ENCODE data around the gene TMEM131.

TMEM131 gene

GRCh38 chr2:98020516-98020915 is 24.8 kb upstream of the TMEM131 start:
- DNase-seq (ENCODE audit: low read depth, low spot score): no peak

- DNase-seq (ENCODE audit: low read depth, low spot score): no peak
Measured at GRCh38 chr2:98016908-98017670, 21.3 kb upstream of the TMEM131 start.

GRCh38 chr2:98015671-98016070 is 19.9 kb upstream of the TMEM131 start:
- DNase-seq (ENCODE audit: low read depth, low spot score): no peak

GRCh38 chr2:98014379-98014778 is 18.6 kb upstream of the TMEM131 start:
- no peak for DNase-seq (ENCODE audit: low read depth, low spot score)

GRCh38 chr2:98013407-98014042 is 17.8 kb upstream of the TMEM131 start:
- no peak for DNase-seq (ENCODE audit: low read depth, low spot score)

GRCh38 chr2:98012561-98012991 is 16.8 kb upstream of the TMEM131 start:
- DNase-seq (ENCODE audit: low read depth, low spot score): no peak

- DNase-seq (ENCODE audit: low read depth, low spot score): no peak
Measured at GRCh38 chr2:98009887-98010760, 14.4 kb upstream of the TMEM131 start.

GRCh38 chr2:98008415-98008814 is 12.7 kb upstream of the TMEM131 start:
- no peak for DNase-seq (ENCODE audit: low read depth, low spot score)

- no peak for DNase-seq (ENCODE audit: low read depth, low spot score)
Measured at GRCh38 chr2:98006378-98006777, 10.6 kb upstream of the TMEM131 start.

GRCh38 chr2:98004613-98005012 is 8.9 kb upstream of the TMEM131 start:
- no peak for DNase-seq (ENCODE audit: low read depth, low spot score)

GRCh38 chr2:98004047-98004446 is 8.3 kb upstream of the TMEM131 start:
- no peak for DNase-seq (ENCODE audit: low read depth, low spot score)

GRCh38 chr2:97999536-97999935 is 3.8 kb upstream of the TMEM131 start:
- DNase-seq (ENCODE audit: low read depth, low spot score): no peak

GRCh38 chr2:97998431-97999005 is 2.8 kb upstream of the TMEM131 start:
- DNase-seq (ENCODE audit: low read depth, low spot score): no peak

GRCh38 chr2:97997784-97998392 is 2.1 kb upstream of the TMEM131 start:
- DNase-seq (ENCODE audit: low read depth, low spot score): no peak

- no peak for DNase-seq (ENCODE audit: low read depth, low spot score)
Measured at GRCh38 chr2:97996679-97997078, 931 bp upstream of the TMEM131 start.

GRCh38 chr2:97995026-97995733 is 568 bp downstream of the TMEM131 start:
- DNase-seq (ENCODE audit: low read depth, low spot score): no peak

GRCh38 chr2:97994476-97994875 is 1.3 kb downstream of the TMEM131 start:
- no peak for DNase-seq (ENCODE audit: low read depth, low spot score)

- no peak for DNase-seq (ENCODE audit: low read depth, low spot score)
Measured at GRCh38 chr2:97993926-97994325, 1.8 kb downstream of the TMEM131 start.

GRCh38 chr2:97992836-97993825 is 2.6 kb downstream of the TMEM131 start:
- no peak for DNase-seq (ENCODE audit: low read depth, low spot score)
